Limb (tissue), 2 donors: ENCODE results near the gene TNPO3.
"Not testable (repeated sequence)": the region's sequence is repeated elsewhere in the genome, so short reads cannot be mapped to it uniquely, and the experiment has no call there.

Source experiments
- DNase-seq, 2 donors: peaks; one replicate each; pipeline ENCODE4 v3.0.0-alpha.2; 2016; ENCODE audit errors: extremely low spot score in 2 of 2

The TNPO3 gene

GRCh38 chr7:129017933-129018538 is 36.9 kb downstream of the TNPO3 start:
- DNase-seq = no peak

- no peak for DNase-seq
These were observed 37.6 kb downstream of the TNPO3 start for GRCh38 chr7:129017264-129017663.

DNA sequence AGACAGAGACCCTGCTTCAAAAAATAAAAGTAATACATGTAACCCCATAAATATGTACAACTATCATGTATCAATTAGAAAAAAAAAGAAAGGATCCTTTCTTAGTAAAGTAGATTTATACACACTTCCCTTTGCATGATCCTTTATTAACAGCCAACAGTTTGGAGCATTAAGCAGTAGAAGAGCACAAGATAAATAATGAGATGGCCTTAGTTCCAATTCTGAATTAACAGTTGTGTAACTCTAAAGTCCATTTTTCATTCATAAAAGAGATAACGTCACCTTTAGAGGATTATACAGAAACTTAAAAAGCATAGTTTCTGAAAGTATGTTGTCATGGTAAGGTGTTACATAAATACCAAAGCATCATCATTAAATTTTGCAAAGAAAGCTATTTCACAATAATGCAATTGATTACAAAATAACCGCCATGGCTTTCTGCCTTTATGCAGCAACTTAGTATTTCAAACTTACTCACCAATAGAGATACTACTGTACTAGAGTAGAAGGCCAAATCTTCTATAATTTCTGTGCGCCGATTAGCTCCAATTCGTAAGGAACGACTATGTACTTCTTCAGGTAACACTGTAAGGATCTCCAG is 40.3 kb downstream of the TNPO3 start:
- no peak for DNase-seq

GRCh38 chr7:129013048-129013724 is 41.7 kb downstream of the TNPO3 start:
- DNase-seq = no peak

DNA sequence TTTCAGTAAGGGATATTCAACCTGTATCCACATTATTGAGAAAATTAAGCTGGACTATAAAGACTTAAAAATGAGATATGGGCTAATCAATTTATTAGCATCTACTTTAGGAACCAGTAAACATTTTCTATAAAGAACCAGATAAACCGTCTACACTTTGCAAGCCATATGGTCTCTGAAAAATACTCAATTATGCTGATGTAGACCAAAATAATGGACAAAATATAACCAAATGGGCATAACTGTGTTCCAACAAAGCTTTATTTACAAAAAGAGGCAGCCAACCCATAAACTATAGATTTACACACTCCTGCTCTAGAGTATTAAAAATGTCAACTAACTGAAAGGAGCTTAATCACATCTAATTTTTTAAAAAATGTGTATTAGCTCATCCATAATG is 42.3 kb downstream of the TNPO3 start:
- no peak for DNase-seq

GRCh38 chr7:129010075-129010474 is 44.8 kb downstream of the TNPO3 start:
- DNase-seq = no peak

DNA sequence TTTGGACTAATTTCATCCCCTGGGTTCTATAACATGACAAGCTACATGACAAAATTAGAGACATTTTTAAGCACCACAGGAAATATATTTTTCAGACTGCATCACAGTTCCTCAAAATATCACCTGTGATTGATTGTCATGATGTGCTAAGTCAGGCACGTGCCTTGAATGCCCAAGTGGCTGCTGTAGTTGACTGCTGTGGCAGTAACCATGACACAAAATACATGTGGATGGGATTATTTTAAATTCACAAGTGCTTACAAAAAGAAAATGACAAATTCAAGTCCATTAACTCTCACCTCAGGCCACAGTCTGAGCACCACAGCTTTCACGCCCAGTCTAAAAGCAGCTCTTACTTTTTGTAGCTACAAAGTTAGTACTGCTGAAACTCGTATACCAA is 45.5 kb downstream of the TNPO3 start:
- DNase-seq = no peak

GRCh38 chr7:129008645-129009414 is 46.1 kb downstream of the TNPO3 start:
- no peak for DNase-seq

- no peak for DNase-seq
These were observed 47.3 kb downstream of the TNPO3 start for GRCh38 chr7:129007572-129007971.

- no peak for DNase-seq
These were observed 48.1 kb downstream of the TNPO3 start for GRCh38 chr7:129006636-129007414.

- DNase-seq = no peak
These were observed 49.7 kb downstream of the TNPO3 start for GRCh38 chr7:129005186-129005585.

GRCh38 chr7:128997181-128997580 is 57.7 kb downstream of the TNPO3 start:
- no peak for DNase-seq

GRCh38 chr7:128994560-128994959 is 60.4 kb downstream of the TNPO3 start:
- DNase-seq = not testable (repeated sequence)

DNA sequence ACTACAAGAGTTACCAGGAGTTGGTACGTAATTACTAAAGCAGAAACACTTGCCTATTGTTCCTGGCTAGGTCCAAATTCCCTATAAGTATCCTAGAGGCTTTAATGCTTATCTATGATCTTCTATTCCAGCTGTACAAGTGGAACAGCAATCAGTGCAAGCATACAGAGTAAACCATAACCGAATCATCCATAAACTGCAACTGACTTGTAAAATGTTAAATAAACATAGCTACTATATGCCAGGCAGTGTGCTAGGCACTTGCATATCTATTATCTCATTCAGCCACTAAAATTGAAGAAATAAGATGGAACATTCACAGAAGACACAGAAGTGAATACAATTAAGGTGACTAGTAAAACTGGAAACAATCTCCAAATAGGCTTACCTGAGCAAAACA is 61.5 kb downstream of the TNPO3 start:
- no peak for DNase-seq

DNA sequence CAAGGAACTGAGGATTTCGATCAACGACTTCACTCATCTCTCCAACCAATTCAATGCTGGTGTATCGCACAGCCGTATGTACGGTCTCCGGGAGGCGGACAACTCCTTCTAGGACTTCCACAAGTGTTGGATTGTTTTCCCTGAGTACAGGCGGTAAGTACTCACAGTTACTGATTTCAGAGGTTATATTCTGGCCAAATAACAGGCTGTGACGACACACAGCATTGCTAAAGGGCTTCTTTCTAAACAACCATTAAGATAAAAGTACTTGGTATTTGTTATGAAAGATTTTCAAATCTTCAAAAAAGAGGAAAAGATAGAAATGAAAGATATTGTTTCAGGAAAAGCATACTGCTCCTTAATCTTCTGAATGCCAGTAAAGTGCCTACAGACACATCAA is 65.0 kb downstream of the TNPO3 start:
- DNase-seq = no peak

GRCh38 chr7:128988372-128988771 is 66.5 kb downstream of the TNPO3 start:
- no peak for DNase-seq

DNA sequence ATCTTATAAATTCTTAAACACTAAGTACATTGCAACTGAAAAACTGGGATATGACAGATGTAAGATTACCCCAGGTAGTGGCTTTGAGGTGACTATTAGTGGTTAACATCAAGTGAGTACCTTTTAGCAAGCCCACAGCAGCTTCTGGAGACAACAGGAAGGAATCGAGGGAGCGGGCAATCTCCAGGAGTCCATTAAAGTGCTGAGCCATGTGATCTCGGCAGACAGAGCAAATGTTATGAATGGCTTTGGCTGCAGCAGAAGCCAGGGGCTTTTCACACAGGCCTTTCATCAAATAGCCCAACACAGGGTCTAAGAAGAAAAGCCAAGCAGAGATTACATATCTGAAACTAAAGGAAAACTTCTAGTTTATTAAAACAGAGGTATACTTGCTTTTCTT is 68.3 kb downstream of the TNPO3 start:
- no peak for DNase-seq

DNA sequence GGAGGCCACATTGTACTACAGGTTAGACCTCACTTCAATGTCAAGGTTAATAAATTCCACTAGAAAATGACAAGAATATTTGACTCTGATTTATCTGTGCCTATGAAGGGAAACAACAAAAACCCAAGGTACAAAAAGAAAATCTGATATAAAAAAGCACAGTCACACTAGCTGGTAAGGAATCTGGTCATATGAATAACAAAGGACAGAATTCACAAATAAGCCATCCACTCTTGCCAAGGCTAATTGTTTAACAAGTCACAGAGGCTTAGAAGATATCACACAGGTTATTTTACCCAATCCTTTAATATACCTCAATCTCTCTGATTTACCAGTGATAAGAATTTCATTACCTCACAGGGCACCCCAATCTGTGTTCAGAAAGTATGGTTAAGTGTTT is 69.3 kb downstream of the TNPO3 start:
- no peak for DNase-seq

DNA sequence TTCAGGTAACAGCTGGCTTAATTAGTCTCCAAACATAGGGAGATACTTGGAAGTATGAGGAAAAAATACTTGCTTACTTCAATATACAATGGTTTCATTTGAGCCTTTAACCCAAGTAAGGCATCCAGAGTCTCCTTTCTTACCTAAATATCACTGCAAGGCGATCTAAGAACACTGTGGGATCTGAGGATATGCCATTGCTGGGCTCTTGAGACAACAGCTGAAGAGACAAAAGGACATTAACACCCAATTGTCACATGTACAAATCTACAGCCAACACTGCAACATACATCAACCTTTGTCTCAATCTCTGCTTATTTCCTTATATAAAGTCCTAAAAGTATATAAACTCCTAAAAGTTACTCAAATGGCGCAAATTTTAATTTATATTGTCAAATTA is 72.8 kb downstream of the TNPO3 start:
- DNase-seq = no peak

- no peak for DNase-seq
These were observed 80.5 kb downstream of the TNPO3 start for GRCh38 chr7:128974241-128974934.

- DNase-seq = no peak
These were observed 86.3 kb downstream of the TNPO3 start for GRCh38 chr7:128968624-128969023.
